Endothelial cell of umbilical vein (primary cell): ENCODE data around the gene DET1. TPM values are rescaled to one million over a fixed set of nuclear protein-coding genes. Genes with fewer than 3 reads are reported as not detected.

Source experiments
- BruUV-seq: library from RNA; stranded (reverse); fragments of 400-500 nt; replicated peaks from 2 replicates; lab custom pipeline; 2021; lab: Mats Ljungman, UMichigan
- CTCF ChIA-PET: fragments of 300-600, 350-600 bp; sonication (Branson Sonifier 250); formaldehyde crosslinking; loops from one replicate; lab custom pipeline; 2021; ENCODE audit warnings: antibody characterized with exemption, inconsistent platforms; lab: Charles Lee
- POLR2A ChIA-PET: fragments of 300-600, 350-600 bp; sonication (Branson Sonifier 250); formaldehyde crosslinking; loops from one replicate; lab custom pipeline; 2021; ENCODE audit warnings: antibody characterized with exemption, inconsistent platforms; lab: Charles Lee
- DNase-seq: peaks from one replicate; pipeline ENCODE4 v3.0.0-alpha.2; 2011; ENCODE audit warnings: low read depth, low spot score
- FAIRE-seq: peaks from 2 replicates; lab custom pipeline; 2011; peaks lifted over from hg19 to GRCh38; lab: Jason Lieb, UNC
- H2AFZ ChIP-seq: 2 replicates; pipeline ENCODE4 v1.6.0; 2012; ENCODE audit warnings: low read depth, low read length, control low read depth, inconsistent platforms
- H3K27ac ChIP-seq: 2 replicates; pipeline ENCODE4 v1.5.1; 2011; ENCODE audit warnings: low read depth, mild to moderate bottlenecking, control low read depth, low read length, moderate library complexity; ENCODE audit not compliant: insufficient read depth
- H3K27me3 ChIP-seq, 2 experiments: 2 replicates each; pipeline versions ENCODE4 v1.6.0 to v1.6.1; 2011; ENCODE audit warnings: low read length in 2 of 2, mixed read lengths in 1 of 2; ENCODE audit not compliant: control insufficient read depth in 2 of 2, insufficient read depth in 2 of 2
- H3K36me3 ChIP-seq, 2 experiments: 2 replicates in 1 of 2; 3 replicates in 1 of 2; pipeline ENCODE4 v1.5.1; 2011; ENCODE audit warnings: low read length in 2 of 2, mild to moderate bottlenecking in 1 of 2, moderate library complexity in 1 of 2; ENCODE audit not compliant: control insufficient read depth in 2 of 2, insufficient read depth in 2 of 2; ENCODE audit errors: extremely low read depth in 1 of 2
- H3K4me1 ChIP-seq: 3 replicates; pipeline ENCODE4 v1.5.1; 2011; ENCODE audit warnings: mild to moderate bottlenecking, low read length; ENCODE audit not compliant: control insufficient read depth, insufficient read depth; ENCODE audit errors: extremely low read depth
- H3K4me2 ChIP-seq: 2 replicates; pipeline ENCODE4 v1.6.1; 2011; ENCODE audit warnings: low read length, control low read depth, mixed read lengths; ENCODE audit not compliant: insufficient read depth
- H3K4me3 ChIP-seq, 3 experiments: fragments of 200-600 bp in 1 of 3; sonication (generic), shearing (Covaris generic) in 1 of 3; replicated peaks in 1 of 3; 2 replicates each; pipeline ENCODE4 v1.5.1; 2011 to 2016; ENCODE audit warnings: control low read depth in 3 of 3, low read length in 3 of 3, mild to moderate bottlenecking in 2 of 3, inconsistent platforms in 1 of 3, low read depth in 1 of 3, moderate library complexity in 1 of 3; ENCODE audit not compliant: insufficient read depth in 1 of 3
- H3K79me2 ChIP-seq: 2 replicates; pipeline ENCODE4 v1.6.0; 2012; ENCODE audit warnings: low read length, inconsistent platforms; ENCODE audit not compliant: control insufficient read depth, insufficient read depth
- H3K9ac ChIP-seq: replicated peaks from 2 replicates; pipeline ENCODE3; 2011; ENCODE audit warnings: low read length, control low read depth; ENCODE audit not compliant: insufficient read depth; ENCODE audit errors: extremely low read depth
- H3K9me1 ChIP-seq: replicated peaks from 3 replicates; pipeline ENCODE4 v1.6.0; 2011; ENCODE audit warnings: mild to moderate bottlenecking, low read length; ENCODE audit not compliant: control insufficient read depth, insufficient read depth; ENCODE audit errors: extremely low read depth
- H3K9me3 ChIP-seq: replicated peaks from 2 replicates; pipeline ENCODE4 v1.5.1; 2012; ENCODE audit warnings: low read length, inconsistent platforms; ENCODE audit not compliant: control insufficient read depth, insufficient read depth
- H4K20me1 ChIP-seq: replicated peaks from 2 replicates; pipeline ENCODE3; 2011; ENCODE audit warnings: mild to moderate bottlenecking, low read length; ENCODE audit not compliant: control insufficient read depth, insufficient read depth; ENCODE audit errors: extremely low read depth
- EZH2 ChIP-seq: IDR thresholded peaks from 2 replicates; pipeline ENCODE4 v1.6.1; 2012; ENCODE audit warnings: borderline replicate concordance, low read depth, mild to moderate bottlenecking, moderate library complexity, low read length, inconsistent platforms; ENCODE audit not compliant: severe bottlenecking
- FOS ChIP-seq: IDR thresholded peaks from 2 replicates; pipeline ENCODE4 v1.6.1; 2011; ENCODE audit warnings: mild to moderate bottlenecking, low read length, moderate library complexity, borderline replicate concordance; ENCODE audit not compliant: insufficient read depth
- GATA2 ChIP-seq: IDR thresholded peaks from 2 replicates; pipeline ENCODE4 v1.7.0; 2011; ENCODE audit warnings: low read depth, mild to moderate bottlenecking, moderate library complexity, mixed read lengths, low read length; ENCODE audit not compliant: insufficient read length, insufficient read depth
- JUN ChIP-seq: IDR thresholded peaks from 2 replicates; pipeline ENCODE4 v1.6.1; 2011; ENCODE audit warnings: borderline replicate concordance, low read depth; ENCODE audit not compliant: insufficient read length, insufficient read depth
- MAX ChIP-seq: IDR thresholded peaks from 2 replicates; pipeline ENCODE4 v1.6.1; 2011; ENCODE audit not compliant: insufficient read depth, insufficient read length
- MYC ChIP-seq: IDR thresholded peaks from one replicate; pipeline ENCODE4 v1.6.1; 2011; ENCODE audit warnings: mild to moderate bottlenecking, low read depth, low read length
- POLR2A ChIP-seq: IDR thresholded peaks from 2 replicates; pipeline ENCODE4 v1.6.1; 2012; ENCODE audit warnings: low read depth, mild to moderate bottlenecking, control low read depth, low read length
- POLR2AphosphoS5 ChIP-seq: IDR thresholded peaks from 2 replicates; pipeline ENCODE4 v1.6.1; 2012; ENCODE audit warnings: low read depth, mild to moderate bottlenecking, control low read depth, low read length, moderate library complexity; ENCODE audit not compliant: insufficient read depth
- dilution Hi-C: fragments of 300-500 bp; cut with MboI; formaldehyde crosslinking; loops from one replicate; pipeline ENCODE4 v1.15.0; 2019; ENCODE audit warnings: low sequenced_read_pairs; ENCODE audit not compliant: extremely low pct_ligation_motif_present
- intact Hi-C: fragments of 100-400 bp; cut with micrococcal nuclease; formaldehyde crosslinking; loops from one replicate; pipeline ENCODE4 v1.10.0; 2022
- polyA plus RNA-seq, 4 experiments: library from polyadenylated mRNA; depleted of rRNA in 3 of 4; stranded (reverse) in 3 of 4; unstranded in 1 of 4; fragments of >200 nt; gene quantifications; 2 replicates each; pipeline versions ENCODE4 v1.2.1 to v1.2.3, GENCODE V29; 2011 to 2012; ENCODE audit warnings: missing spikeins in 1 of 4
- total RNA-seq: library from RNA; stranded (reverse); gene quantifications from 2 replicates; pipeline ENCODE4 v1.2.3, GENCODE V29; 2021
- TF ChIP-seq, protein P1 (sequence below), 2 donors: IDR thresholded peaks; 1 replicate in 1 of 2; 2 replicates in 1 of 2; pipeline ENCODE4 v1.5.1; 2011; ENCODE audit warnings: low read length in 2 of 2, mild to moderate bottlenecking in 2 of 2, moderate library complexity in 2 of 2, control low read depth in 1 of 2, inconsistent platforms in 1 of 2, low read depth in 1 of 2; ENCODE audit not compliant: insufficient read depth in 1 of 2; ENCODE audit errors: extremely low read depth in 1 of 2

DET1 gene
- total and polyA plus RNA-seq, 2 donors (not counting 3 experiments of a cell fraction or from before 2014, with no cell fraction given) = 5.2 to 5.6 TPM

- Histone ChIP-seq H3K9me1 (no peaks in the 10 kb centered on the region), H3K9ac (no peak overlapping the region), H3K27me3 (no peaks in the 10 kb centered on the region), H3K9me3 (no peaks in the 10 kb centered on the region), H3K4me3 (no peak overlapping the region), H3K27ac (no peak overlapping the region), H4K20me1 (no peaks in the 10 kb centered on the region), H3K79me2 (no peaks in the 10 kb centered on the region), H3K4me1 (no peaks in the 10 kb centered on the region), H2AFZ (no peak overlapping the region), H3K36me3 (peaks cover 11 to 14% of the 10 kb centered on the region in 2 experiments), H3K4me2 (no peak overlapping the region)
- BruUV-seq = no TSS peak
- DNase-seq (no peak), FAIRE-seq (no peak)
- intact Hi-C loops (no loop called here), dilution Hi-C loops (no loop called here)
- TF ChIP-seq MYC (no peak), FOS (no peak), GATA2 (no peak), POLR2A (no peak), EZH2 (no peak), JUN (no peak), MAX (no peak), POLR2AphosphoS5 (no peak)
- TF ChIP-seq, protein P1, sequence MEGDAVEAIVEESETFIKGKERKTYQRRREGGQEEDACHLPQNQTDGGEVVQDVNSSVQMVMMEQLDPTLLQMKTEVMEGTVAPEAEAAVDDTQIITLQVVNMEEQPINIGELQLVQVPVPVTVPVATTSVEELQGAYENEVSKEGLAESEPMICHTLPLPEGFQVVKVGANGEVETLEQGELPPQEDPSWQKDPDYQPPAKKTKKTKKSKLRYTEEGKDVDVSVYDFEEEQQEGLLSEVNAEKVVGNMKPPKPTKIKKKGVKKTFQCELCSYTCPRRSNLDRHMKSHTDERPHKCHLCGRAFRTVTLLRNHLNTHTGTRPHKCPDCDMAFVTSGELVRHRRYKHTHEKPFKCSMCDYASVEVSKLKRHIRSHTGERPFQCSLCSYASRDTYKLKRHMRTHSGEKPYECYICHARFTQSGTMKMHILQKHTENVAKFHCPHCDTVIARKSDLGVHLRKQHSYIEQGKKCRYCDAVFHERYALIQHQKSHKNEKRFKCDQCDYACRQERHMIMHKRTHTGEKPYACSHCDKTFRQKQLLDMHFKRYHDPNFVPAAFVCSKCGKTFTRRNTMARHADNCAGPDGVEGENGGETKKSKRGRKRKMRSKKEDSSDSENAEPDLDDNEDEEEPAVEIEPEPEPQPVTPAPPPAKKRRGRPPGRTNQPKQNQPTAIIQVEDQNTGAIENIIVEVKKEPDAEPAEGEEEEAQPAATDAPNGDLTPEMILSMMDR (IDR thresholded peaks at IDR 0.05; ENCODE audit: extremely low read depth in 1 of 2, insufficient read depth in 1 of 2, low read depth in 1 of 2, low read length in 2 of 2) = no peak
- ChIA-PET POLR2A (no interaction called here), CTCF (interaction anchor here (0.7 to 2.3 kb wide), 6 partner anchors 10 to 358 kb away, joined by 3 to 15 read pairs (median 4); partner anchors contain the start of genes ISG20, MRPL46 and MRPS11)
Observed at GRCh38 chr15:88477126-88477525, 69.4 kb downstream of the DET1 start.
